Measurements from ENCODE around the gene CBFA2T2.

The CBFA2T2 gene

GRCh38 chr20:33660035-33660684 is 170.3 kb downstream of the CBFA2T2 start:
- peaks cover 3% of the 10 kb centered on the region; the same call in 1 of the 2 replicates for H3K36me3 ChIP-seq (ENCODE audit: insufficient read depth, low read length)
- H3K27ac ChIP-seq (ENCODE audit: low read length) = no peak overlapping the region
- no peaks in the 10 kb centered on the region for H3K79me2 ChIP-seq (ENCODE audit: insufficient read depth, low read length)
- no peaks in the 10 kb centered on the region for H4K20me1 ChIP-seq (ENCODE audit: insufficient read depth, low read length)
- no peak for TF ChIP-seq CTCF (IDR thresholded peaks at IDR 0.05; ENCODE audit: borderline replicate concordance, extremely low read depth, low read length, poor library complexity, severe bottlenecking)
- TF ChIP-seq EZH2 (IDR thresholded peaks at IDR 0.05; ENCODE audit: borderline replicate concordance, low read depth, low read length, severe bottlenecking) = no peak
- no peaks in the 10 kb centered on the region for H3K27me3 ChIP-seq (ENCODE audit: insufficient read depth, low read length, poor library complexity)
- no peak for DNase-seq
- peaks cover 21% of the 10 kb centered on the region for H3K4me1 ChIP-seq (ENCODE audit: insufficient read depth, low read length)
- no peak overlapping the region for H2AFZ ChIP-seq (ENCODE audit: low read depth, low read length)
- H3K9ac ChIP-seq (ENCODE audit: low read depth, low read length) = no peak overlapping the region
- no peak for ATAC-seq (ENCODE audit: insufficient read depth, low read depth)
- H3K4me3 ChIP-seq (ENCODE audit: low read depth in 1 of 2, low read length in 2 of 2) = no peak overlapping the region
- no peaks in the 10 kb centered on the region for H3K9me3 ChIP-seq (ENCODE audit: insufficient read depth, low read length, severe bottlenecking)
- no peak overlapping the region for H3K4me2 ChIP-seq (ENCODE audit: insufficient read depth, low read length)

GRCh38 chr20:33660685-33661058 is 170.8 kb downstream of the CBFA2T2 start:
- Histone ChIP-seq H4K20me1 (ENCODE audit: insufficient read depth, low read length) (no peaks in the 10 kb centered on the region), H2AFZ (ENCODE audit: low read depth, low read length) (no peak overlapping the region), H3K4me2 (ENCODE audit: insufficient read depth, low read length) (no peak overlapping the region), H3K9ac (ENCODE audit: low read depth, low read length) (no peak overlapping the region), H3K4me3 (ENCODE audit: low read depth in 1 of 2, low read length in 2 of 2) (no peak overlapping the region), H3K36me3 (ENCODE audit: insufficient read depth, low read length) (peaks cover 3% of the 10 kb centered on the region; the same call in 1 of the 2 replicates), H3K27ac (ENCODE audit: low read length) (no peak overlapping the region), H3K27me3 (ENCODE audit: insufficient read depth, low read length, poor library complexity) (no peaks in the 10 kb centered on the region), H3K79me2 (ENCODE audit: insufficient read depth, low read length) (no peaks in the 10 kb centered on the region), H3K4me1 (ENCODE audit: insufficient read depth, low read length) (peaks cover 21% of the 10 kb centered on the region), H3K9me3 (ENCODE audit: insufficient read depth, low read length, severe bottlenecking) (no peaks in the 10 kb centered on the region)
- TF ChIP-seq EZH2 (IDR thresholded peaks at IDR 0.05; ENCODE audit: borderline replicate concordance, low read depth, low read length, severe bottlenecking) = no peak
- no peak for TF ChIP-seq CTCF (IDR thresholded peaks at IDR 0.05; ENCODE audit: borderline replicate concordance, extremely low read depth, low read length, poor library complexity, severe bottlenecking)
- DNase-seq (no peak), ATAC-seq (ENCODE audit: insufficient read depth, low read depth) (no peak)

- H2AFZ ChIP-seq (ENCODE audit: low read depth, low read length) = peak within 1 kb of the TSS; percentile 94
- peaks cover 3% of the 10 kb centered on the region; the same call in 1 of the 2 replicates for H3K36me3 ChIP-seq (ENCODE audit: insufficient read depth, low read length)
- H3K9ac ChIP-seq (ENCODE audit: low read depth, low read length) = peak within 1 kb of the TSS; percentile 92
- H3K9me3 ChIP-seq (ENCODE audit: insufficient read depth, low read length, severe bottlenecking) = no peaks in the 10 kb centered on the region
- no peak for DNase-seq
- peaks cover 21% of the 10 kb centered on the region for H3K4me1 ChIP-seq (ENCODE audit: insufficient read depth, low read length)
- no peaks in the 10 kb centered on the region for H3K27me3 ChIP-seq (ENCODE audit: insufficient read depth, low read length, poor library complexity)
- peak within 1 kb of the TSS; percentile 59 to 84; a peak in 3 of 4 replicates for H3K4me3 ChIP-seq (ENCODE audit: low read depth in 1 of 2, low read length in 2 of 2)
- TF ChIP-seq CTCF (IDR thresholded peaks at IDR 0.05; ENCODE audit: borderline replicate concordance, extremely low read depth, low read length, poor library complexity, severe bottlenecking) (no peak), EZH2 (IDR thresholded peaks at IDR 0.05; ENCODE audit: borderline replicate concordance, low read depth, low read length, severe bottlenecking) (no peak)
- H3K27ac ChIP-seq (ENCODE audit: low read length) = peak within 1 kb of the TSS; percentile 88
- no peak for ATAC-seq (ENCODE audit: insufficient read depth, low read depth)
- H3K4me2 ChIP-seq (ENCODE audit: insufficient read depth, low read length) = peak within 1 kb of the TSS; percentile 84
- H4K20me1 ChIP-seq (ENCODE audit: insufficient read depth, low read length) = no peaks in the 10 kb centered on the region
- no peaks in the 10 kb centered on the region for H3K79me2 ChIP-seq (ENCODE audit: insufficient read depth, low read length)
These were observed 172.3 kb downstream of the CBFA2T2 start, which contains the start of gene C20orf144 for GRCh38 chr20:33662172-33662571. Gene C20orf144, plus strand, starts transcription at chr20:33662327. Its CDS starts 19 bp downstream, at chr20:33662346.

Measured in DND-41 (cell line).